Measurements from ENCODE around the gene SGIP1. TPM values are rescaled to one million over a fixed set of nuclear protein-coding genes. Genes with fewer than 3 reads are reported as not detected.

The SGIP1 gene
- 7.7 and 8.7 TPM in 2 replicates for total RNA-seq

GRCh38 chr1:66533804-66534740, at the start of gene SGIP1:
Gene SGIP1 (plus strand): TSS chr1:66534153. CDS start chr1:66534359, 206 bp downstream.
- peak; percentile 57 for DNase-seq (ENCODE audit: low read depth, low spot score)

DNA sequence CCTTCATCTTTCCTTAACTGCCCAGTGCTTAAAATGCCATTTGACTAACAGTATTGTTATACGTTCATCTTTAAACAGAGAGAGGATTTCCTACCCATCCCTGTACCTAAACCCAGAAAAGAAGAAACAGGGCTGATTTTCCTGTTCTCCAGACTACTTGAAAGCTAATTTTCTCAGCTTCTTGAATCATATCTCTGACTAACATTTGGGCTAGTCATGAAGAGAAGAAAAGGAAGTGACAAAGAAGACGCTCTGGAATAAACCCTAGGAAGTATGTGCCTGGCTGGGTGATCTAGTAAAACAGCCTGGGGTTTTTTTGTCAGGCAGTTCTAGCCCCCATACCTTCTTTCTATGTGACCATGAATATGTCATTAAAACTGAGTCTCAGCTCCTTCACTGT, 44.8 kb upstream of the SGIP1 start:
- no peak for DNase-seq (ENCODE audit: low read depth, low spot score)

- DNase-seq (ENCODE audit: low read depth, low spot score): no peak
Measured at GRCh38 chr1:66489972-66490601, 43.9 kb upstream of the SGIP1 start.

GRCh38 chr1:66490816-66491215, 43.1 kb upstream of the SGIP1 start:
- no peak for DNase-seq (ENCODE audit: low read depth, low spot score)

DNA sequence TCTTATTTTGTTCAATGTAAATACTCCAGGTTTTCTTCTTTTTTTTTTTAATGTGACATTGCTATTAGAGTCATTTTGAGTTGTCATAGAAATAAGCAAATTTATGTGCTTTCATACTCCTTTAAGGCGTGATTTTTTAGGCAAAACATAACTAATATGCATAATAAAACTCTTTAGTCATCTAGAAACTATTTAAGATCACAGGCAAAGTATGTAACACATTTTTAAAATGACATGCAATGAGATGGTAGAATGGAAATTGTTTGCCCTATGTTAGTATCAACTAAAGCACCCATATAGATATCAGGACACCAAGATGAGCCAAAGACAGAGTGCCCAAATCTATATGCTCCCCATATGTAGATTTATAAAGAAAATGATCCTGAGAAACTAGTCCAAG, 41.5 kb upstream of the SGIP1 start:
- no peak for DNase-seq (ENCODE audit: low read depth, low spot score)

DNA sequence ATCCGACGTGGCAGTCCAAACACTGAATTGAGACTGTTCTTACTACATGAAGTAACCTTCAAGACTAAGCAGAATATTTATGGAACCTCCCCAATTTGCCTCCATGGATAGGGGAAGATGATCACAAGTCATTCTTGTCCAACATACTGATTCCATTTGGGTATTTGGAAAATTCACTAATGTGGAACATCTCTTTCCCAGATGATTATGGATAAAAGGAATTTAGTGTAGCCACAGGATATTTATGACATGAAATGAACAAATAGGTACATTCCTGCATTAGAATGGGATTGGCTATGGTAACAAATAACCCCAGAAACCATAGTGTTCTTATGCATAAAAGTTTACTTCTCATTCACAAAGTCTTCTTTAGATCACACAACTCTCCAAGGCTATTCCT, 40.2 kb upstream of the SGIP1 start:
- DNase-seq (ENCODE audit: low read depth, low spot score): no peak

DNA sequence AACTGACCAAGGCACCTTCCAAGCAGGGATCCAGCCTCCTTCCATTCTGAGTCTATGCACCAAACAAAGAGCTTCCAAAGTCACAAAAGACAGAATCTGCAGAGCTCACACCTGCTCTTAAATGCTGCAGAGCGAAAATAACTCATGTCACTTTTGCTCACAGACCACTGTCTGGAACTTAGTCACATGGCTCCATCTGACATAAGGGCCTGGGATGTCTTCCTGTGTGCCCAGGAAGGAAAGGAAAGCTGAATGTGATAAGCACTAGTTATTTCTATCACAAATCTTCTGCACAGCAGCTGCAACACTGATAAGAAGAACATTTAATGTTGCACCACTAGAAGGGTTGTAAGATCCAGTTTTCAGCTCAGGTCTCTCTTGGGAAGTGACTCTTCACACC, 39.5 kb upstream of the SGIP1 start:
- DNase-seq (ENCODE audit: low read depth, low spot score): no peak

GRCh38 chr1:66495495-66495894, 38.5 kb upstream of the SGIP1 start:
- DNase-seq (ENCODE audit: low read depth, low spot score): no peak

GRCh38 chr1:66497910-66498309, 36.0 kb upstream of the SGIP1 start:
- no peak for DNase-seq (ENCODE audit: low read depth, low spot score)

DNA sequence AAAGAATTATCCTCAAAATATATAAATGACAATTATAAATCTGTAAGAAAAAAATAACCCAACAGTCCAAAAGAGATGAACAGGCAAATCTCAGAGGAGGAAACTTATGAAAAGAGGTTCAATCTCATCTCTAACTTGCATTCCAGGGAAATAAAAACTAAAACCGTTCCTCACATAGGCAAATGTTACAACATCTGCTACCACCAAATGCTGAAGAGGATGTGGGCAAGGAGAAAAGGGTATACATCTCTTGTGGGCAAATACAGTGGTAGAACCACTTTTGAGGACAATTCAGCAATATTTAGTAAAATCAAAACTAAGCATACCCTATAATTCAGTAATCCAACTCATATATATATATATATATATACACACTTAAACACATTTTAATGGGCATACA, 33.7 kb upstream of the SGIP1 start:
- DNase-seq (ENCODE audit: low read depth, low spot score): no peak

GRCh38 chr1:66502086-66502485, 31.9 kb upstream of the SGIP1 start:
- no peak for DNase-seq (ENCODE audit: low read depth, low spot score)

DNA sequence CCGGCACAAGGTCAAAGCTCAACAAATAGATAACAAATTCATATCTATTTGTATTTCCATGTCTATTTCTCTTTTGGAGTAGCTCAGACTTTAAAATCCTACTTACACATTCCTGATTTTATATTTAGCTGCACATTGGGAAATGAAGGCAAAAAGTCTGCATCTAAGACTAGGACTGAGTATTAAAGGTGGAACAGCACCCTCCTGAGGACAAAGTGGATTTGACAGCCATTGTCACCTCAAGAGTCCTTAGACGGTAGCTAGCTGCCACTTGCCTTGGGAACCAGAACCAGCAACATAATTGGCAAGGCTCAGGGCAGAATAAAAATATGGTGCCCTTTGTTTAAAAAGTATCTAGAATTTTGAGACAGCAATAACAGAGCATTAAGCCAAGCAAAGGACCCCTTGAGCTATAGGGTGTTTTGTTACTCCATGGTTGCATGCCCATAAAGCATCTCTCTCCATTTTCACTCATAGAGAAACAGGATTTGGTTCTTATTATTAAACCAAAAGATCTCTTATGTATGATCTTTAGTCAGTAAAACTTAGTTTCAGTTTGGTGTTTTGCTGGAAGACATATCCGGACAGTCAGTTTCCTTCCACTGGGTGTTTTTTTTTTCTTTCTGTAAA, 30.0 kb upstream of the SGIP1 start:
- peak; percentile 40 for DNase-seq (ENCODE audit: low read depth, low spot score)

DNA sequence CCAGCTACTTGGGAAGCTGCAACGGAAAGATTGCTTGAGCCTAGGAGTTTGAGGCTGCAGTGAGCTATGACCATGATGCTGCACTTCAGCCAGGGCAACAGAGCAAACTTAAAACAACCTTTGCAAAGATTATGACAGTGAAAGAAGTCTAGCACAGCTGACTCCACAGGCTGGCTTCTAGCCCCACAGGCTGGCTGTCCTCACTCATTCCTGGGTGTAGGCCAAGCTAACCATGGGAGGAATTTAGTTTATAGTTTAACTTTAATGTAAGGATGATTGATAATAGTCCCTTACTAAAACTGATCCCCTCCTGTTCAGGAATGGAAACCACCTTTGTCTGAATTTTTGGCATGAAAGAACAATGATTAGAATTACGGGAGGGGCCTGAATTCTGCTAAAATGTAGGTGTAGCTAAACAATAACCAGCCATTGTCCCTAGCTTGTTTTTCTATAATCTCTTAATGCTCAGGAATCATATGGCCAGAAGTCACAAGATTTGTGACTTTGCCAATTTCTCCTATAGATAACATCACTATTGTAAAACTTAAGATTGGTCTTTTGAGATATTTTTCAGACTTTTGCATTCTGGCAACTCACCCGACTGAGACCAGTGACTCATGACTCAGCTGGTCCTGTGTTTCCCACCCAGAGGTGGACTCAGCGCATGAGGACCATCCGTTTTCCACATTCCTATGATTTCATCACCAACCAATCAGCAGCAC, 28.1 kb upstream of the SGIP1 start:
- peak; percentile 81 for DNase-seq (ENCODE audit: low read depth, low spot score)

DNA sequence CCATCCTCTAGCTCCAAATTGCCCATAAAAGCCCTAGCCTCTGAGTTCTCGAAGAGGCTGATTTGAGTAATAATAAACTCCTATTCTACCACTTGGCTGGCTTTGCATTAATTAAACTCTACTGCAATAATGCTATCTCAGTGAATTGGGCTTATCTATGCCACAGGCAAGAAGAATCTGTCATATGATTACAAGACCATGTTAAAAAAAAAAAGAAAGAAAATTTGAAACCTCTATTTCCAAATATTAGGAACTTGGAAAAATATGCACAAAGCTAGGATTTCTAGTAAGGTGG, 27.6 kb upstream of the SGIP1 start:
- DNase-seq (ENCODE audit: low read depth, low spot score): no peak

- no peak for DNase-seq (ENCODE audit: low read depth, low spot score)
Measured at GRCh38 chr1:66506991-66507390, 27.0 kb upstream of the SGIP1 start.

DNA sequence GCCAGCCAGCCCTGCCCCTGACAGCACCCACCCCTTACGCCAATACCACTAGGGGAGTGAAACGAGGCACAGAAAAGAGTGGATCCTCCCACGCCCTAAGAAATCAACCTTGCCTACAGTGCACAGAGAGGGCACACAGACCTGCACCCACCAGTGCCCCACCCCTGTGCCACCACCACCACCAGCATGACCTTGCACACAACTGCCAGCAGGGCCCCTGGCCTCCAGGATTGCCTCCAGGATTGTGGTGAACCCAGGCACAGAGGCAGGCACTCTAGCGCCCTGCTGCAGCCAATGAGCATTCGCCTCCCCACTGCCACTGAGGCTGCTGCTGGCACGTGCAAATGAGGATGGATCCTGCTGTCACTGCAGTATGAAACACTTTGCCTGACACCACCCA, 23.5 kb upstream of the SGIP1 start:
- DNase-seq (ENCODE audit: low read depth, low spot score): no peak

DNA sequence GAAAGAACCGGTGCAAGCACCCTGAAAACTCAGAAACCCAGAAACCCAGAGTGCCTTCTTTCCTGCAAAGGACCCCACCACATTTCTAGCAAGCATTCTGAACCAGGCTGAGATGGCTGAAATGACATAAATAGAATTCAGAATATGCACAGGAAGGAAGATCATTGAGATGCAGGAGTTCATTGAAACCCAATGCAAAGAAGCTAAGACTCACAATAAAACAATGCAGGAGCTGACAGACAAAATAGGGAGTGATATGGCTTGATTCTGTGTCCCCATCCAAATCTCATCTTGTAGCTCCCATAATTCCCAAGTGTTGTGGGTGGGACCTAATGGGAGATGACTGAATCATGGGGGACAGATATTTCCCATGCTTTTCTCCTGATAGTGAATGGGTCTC, 22.8 kb upstream of the SGIP1 start:
- DNase-seq (ENCODE audit: low read depth, low spot score): no peak

- no peak for DNase-seq (ENCODE audit: low read depth, low spot score)
Measured at GRCh38 chr1:66517959-66518358, 16.0 kb upstream of the SGIP1 start.

- DNase-seq (ENCODE audit: low read depth, low spot score): no peak
Measured at GRCh38 chr1:66518654-66519053, 15.3 kb upstream of the SGIP1 start.

DNA sequence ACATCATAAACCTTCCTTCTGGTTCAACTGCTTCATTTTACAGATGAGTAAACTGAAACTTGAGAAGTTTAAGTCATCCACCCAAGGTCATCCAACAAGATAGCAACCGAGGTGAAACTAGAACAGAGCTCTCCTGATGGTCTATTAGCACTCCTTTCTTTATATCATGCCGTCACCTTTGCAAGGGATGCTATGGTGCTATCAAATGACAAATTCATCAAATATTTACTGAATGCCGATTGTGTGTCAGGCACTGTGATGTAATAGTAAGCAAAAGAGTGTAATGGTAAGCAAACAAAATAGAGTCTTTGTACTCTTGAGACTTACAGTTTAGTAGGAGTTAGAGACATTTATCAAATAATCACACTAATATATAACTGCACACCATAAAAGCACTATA, 14.0 kb upstream of the SGIP1 start:
- DNase-seq (ENCODE audit: low read depth, low spot score): no peak

DNA sequence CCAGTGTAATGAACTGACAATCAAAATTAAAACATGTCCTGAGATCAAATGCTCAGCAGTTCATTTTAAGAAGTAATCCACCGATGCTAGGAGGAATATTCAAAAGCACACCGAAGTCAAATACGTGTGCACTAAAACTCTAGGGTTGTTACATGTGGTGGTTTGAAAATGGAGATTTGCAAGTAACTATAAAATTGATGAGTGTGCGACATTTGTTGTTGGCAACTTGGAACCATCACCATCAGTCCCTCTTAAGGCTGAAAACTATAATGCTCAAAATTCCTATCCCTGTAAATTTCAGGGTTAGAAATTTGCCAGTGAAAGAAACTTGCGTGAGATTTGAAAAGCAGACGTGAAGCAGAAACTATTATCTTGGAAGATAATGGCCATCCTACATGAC, 13.3 kb upstream of the SGIP1 start:
- no peak for DNase-seq (ENCODE audit: low read depth, low spot score)

Measured in pulmonary artery endothelial cell (primary cell).